CD14-positive monocyte (primary cell): ENCODE data around the gene HTR1A. TPM values are rescaled to one million over a fixed set of nuclear protein-coding genes. Genes with fewer than 3 reads are reported as not detected.

Experiments
- DNase-seq, 3 donors: peaks; one replicate each; pipeline ENCODE4 v3.0.0-alpha.2; 2011 to 2022
- H2AFZ ChIP-seq: 2 replicates; pipeline ENCODE4 v1.6.0; 2012; ENCODE audit warnings: mild to moderate bottlenecking, low read depth, low read length, inconsistent platforms; ENCODE audit not compliant: insufficient read depth, poor library complexity, severe bottlenecking
- H3K27ac ChIP-seq, 2 donors: 1 replicate in 1 of 2; 2 replicates in 1 of 2; pipeline ENCODE4 v1.5.1; 2012 to 2013; ENCODE audit warnings: low read length in 2 of 2, control low read depth in 1 of 2, inconsistent platforms in 1 of 2, low read depth in 1 of 2, mild to moderate bottlenecking in 1 of 2
- H3K27me3 ChIP-seq, 2 donors: one replicate each; pipeline versions ENCODE4 v1.6.0 to v1.6.1; 2011 to 2013; ENCODE audit warnings: low read length in 2 of 2; ENCODE audit not compliant: control insufficient read depth in 2 of 2, insufficient read depth in 2 of 2
- H3K36me3 ChIP-seq, 2 donors: replicated peaks in 1 of 2; 1 replicate in 1 of 2; 2 replicates in 1 of 2; pipeline versions ENCODE4 v1.5.1 to v1.6.1; 2012 to 2013; ENCODE audit warnings: low read length in 2 of 2, control low read depth in 1 of 2, inconsistent platforms in 1 of 2, mild to moderate bottlenecking in 1 of 2; ENCODE audit not compliant: insufficient read depth in 2 of 2, control insufficient read depth in 1 of 2
- H3K4me1 ChIP-seq, 2 donors: 1 replicate in 1 of 2; 2 replicates in 1 of 2; pipeline versions ENCODE4 v1.5.1 to v1.6.1; 2012 to 2013; ENCODE audit warnings: low read length in 2 of 2, control low read depth in 1 of 2, inconsistent platforms in 1 of 2, mild to moderate bottlenecking in 1 of 2, moderate library complexity in 1 of 2; ENCODE audit not compliant: insufficient read depth in 2 of 2, control insufficient read depth in 1 of 2
- H3K4me2 ChIP-seq: replicated peaks from 2 replicates; pipeline ENCODE3; 2012; ENCODE audit warnings: low read length, moderate library complexity, mild to moderate bottlenecking; ENCODE audit not compliant: poor library complexity, severe bottlenecking; ENCODE audit errors: extremely low read depth
- H3K4me3 ChIP-seq, 3 experiments: fragments of 200-600 bp in 1 of 3; sonication (generic) in 1 of 3; replicated peaks in 1 of 3; 1 replicate in 2 of 3; 2 replicates in 1 of 3; pipeline ENCODE4 v1.5.1; 2011 to 2013; ENCODE audit warnings: low read length in 3 of 3, mild to moderate bottlenecking in 3 of 3, control low read depth in 2 of 3, low read depth in 2 of 3, inconsistent platforms in 1 of 3, moderate library complexity in 1 of 3
- H3K79me2 ChIP-seq: 2 replicates; pipeline ENCODE4 v1.6.0; 2012; ENCODE audit warnings: mild to moderate bottlenecking, control low read depth, inconsistent platforms, low read length, moderate library complexity; ENCODE audit not compliant: insufficient read depth
- H3K9ac ChIP-seq: 2 replicates; pipeline ENCODE4 v1.6.0; 2017; ENCODE audit warnings: low read length, mild to moderate bottlenecking; ENCODE audit not compliant: insufficient read depth, poor library complexity, severe bottlenecking
- H3K9me3 ChIP-seq, 2 donors: replicated peaks in 1 of 2; 1 replicate in 1 of 2; 2 replicates in 1 of 2; pipeline versions ENCODE4 v1.5.1 to v1.6.1; 2012 to 2013; ENCODE audit warnings: low read length in 2 of 2, control low read depth in 1 of 2; ENCODE audit not compliant: control insufficient read depth in 1 of 2, insufficient read depth in 1 of 2
- H4K20me1 ChIP-seq: 2 replicates; pipeline ENCODE4 v1.6.0; 2012; ENCODE audit warnings: mild to moderate bottlenecking, low read length, control low read depth, moderate library complexity; ENCODE audit not compliant: insufficient read depth
- H3K27ac Mint-ChIP-seq, 7 donors: one replicate each; pipeline ENCODE4 v1.8.0; 2020; ENCODE audit warnings: mild to moderate bottlenecking in 7 of 7, mixed read lengths in 7 of 7, moderate library complexity in 6 of 7, inconsistent platforms in 2 of 7
- H3K27me3 Mint-ChIP-seq, 3 donors: one replicate each; pipeline ENCODE4 v1.8.0; 2021 to 2022; ENCODE audit warnings: low read depth in 3 of 3, mild to moderate bottlenecking in 3 of 3, mixed read lengths in 3 of 3, moderate library complexity in 3 of 3, inconsistent platforms in 1 of 3
- H3K36me3 Mint-ChIP-seq, 2 donors: one replicate each; pipeline ENCODE4 v1.8.0; 2020; ENCODE audit warnings: mixed read lengths in 2 of 2, inconsistent platforms in 1 of 2, mild to moderate bottlenecking in 1 of 2
- H3K4me1 Mint-ChIP-seq: one replicate; pipeline ENCODE4 v1.8.0; 2020; ENCODE audit warnings: mild to moderate bottlenecking, mixed read lengths
- H3K4me3 Mint-ChIP-seq, 2 donors: one replicate each; pipeline ENCODE4 v1.8.0; 2020; ENCODE audit warnings: mild to moderate bottlenecking in 2 of 2, mixed read lengths in 2 of 2, moderate library complexity in 1 of 2
- H3K9me3 Mint-ChIP-seq, 7 donors: one replicate each; pipeline ENCODE4 v1.8.0; 2020 to 2022; ENCODE audit warnings: mixed read lengths in 7 of 7, mild to moderate bottlenecking in 6 of 7, moderate library complexity in 6 of 7, inconsistent platforms in 2 of 7
- WGBS: methylation state at CpG from one replicate; pipeline ENCODE4 v1.1.5; 2013; ENCODE audit warnings: missing lambda C conversion rate; ENCODE audit not compliant: insufficient coverage; 5-methylcytosine and 5-hydroxymethylcytosine counted together
- intact Hi-C, 2 donors: fragments of 100-400 bp; cut with micrococcal nuclease; formaldehyde crosslinking; loops; one replicate each; pipeline versions ENCODE4 v1.15.0 to v1.15.1; 2023
- polyA plus RNA-seq, 3 donors: library from polyadenylated mRNA; depleted of rRNA in 1 of 3; unstranded in 2 of 3; stranded (reverse) in 1 of 3; fragments of 300-500 nt in 2 of 3; fragments of >200 nt in 1 of 3; fragmentation: Illumina TruSeq in 2 of 3; gene quantifications; 1 replicate in 2 of 3; 2 replicates in 1 of 3; pipeline ENCODE4 v1.2.3, GENCODE V29; 2012 to 2021
- TF ChIP-seq, protein P1 (sequence below): fragments of 200-600 bp; IDR thresholded peaks from one replicate; pipeline ENCODE4 v1.8.0; 2022; ENCODE audit warnings: antibody characterized with exemption, mild to moderate bottlenecking

The HTR1A gene
- polyA plus RNA-seq, 3 donors, result not detected

DNA sequence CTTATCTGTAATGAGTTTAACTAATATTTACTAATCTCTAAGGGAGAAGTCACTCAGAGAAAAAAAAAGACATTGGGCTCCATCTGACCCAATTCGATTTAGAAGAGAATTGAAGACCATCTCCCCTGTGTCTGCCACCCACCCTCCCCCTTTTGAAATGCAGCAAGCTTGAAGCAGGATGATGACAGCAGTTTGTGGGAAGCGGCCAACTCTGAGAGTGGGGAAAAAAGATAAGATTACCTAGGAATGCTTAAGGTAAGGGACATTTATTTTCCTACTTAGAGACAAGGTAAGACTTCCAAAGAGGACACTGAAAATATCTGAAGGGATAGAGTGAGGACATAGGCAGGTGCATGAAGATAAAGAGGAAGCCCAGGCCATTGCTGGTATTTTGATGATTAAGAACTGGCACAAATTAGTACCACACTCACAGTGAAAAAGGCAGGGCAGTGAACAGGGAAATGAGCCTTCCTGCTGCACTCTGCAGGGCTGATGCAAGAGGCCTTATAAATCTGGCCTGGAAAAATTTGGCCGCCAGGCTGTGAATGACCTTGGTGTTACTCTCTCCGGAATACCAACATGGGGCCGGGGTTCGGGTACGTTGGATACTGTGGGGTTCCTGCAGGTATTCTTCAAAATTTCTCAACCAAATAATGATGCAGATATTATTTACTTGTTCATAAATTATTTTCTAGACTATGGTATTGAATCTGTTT is 42.3 kb downstream of the HTR1A start:
- DNase-seq, result no peak
- Histone ChIP-seq H3K27ac (no peak overlapping the region), H3K9ac (no peak overlapping the region), H4K20me1 (no peaks in the 10 kb centered on the region), H3K4me3 (no peak overlapping the region), H3K27me3 (no peaks in the 10 kb centered on the region), H3K4me1 (no peaks in the 10 kb centered on the region), H3K79me2 (no peaks in the 10 kb centered on the region), H3K36me3 (no peaks in the 10 kb centered on the region), H3K4me2 (no peak overlapping the region), H2AFZ (no peak overlapping the region), H3K9me3 (peaks cover 0 to 8% of the 10 kb centered on the region in 2 donors)
- H3K27me3 Mint-ChIP-seq, result no peaks in the 10 kb centered on the region
- whole genome bisulfite sequencing, result 100% methylated on average over 1 of the region's 7 CpGs
- intact Hi-C loops, result no loop called here
- no peak overlapping the region for H3K27ac Mint-ChIP-seq
- peaks cover 0 to 6% (median 2%) of the 10 kb centered on the region in 7 donors for H3K9me3 Mint-ChIP-seq
- TF ChIP-seq, protein P1, sequence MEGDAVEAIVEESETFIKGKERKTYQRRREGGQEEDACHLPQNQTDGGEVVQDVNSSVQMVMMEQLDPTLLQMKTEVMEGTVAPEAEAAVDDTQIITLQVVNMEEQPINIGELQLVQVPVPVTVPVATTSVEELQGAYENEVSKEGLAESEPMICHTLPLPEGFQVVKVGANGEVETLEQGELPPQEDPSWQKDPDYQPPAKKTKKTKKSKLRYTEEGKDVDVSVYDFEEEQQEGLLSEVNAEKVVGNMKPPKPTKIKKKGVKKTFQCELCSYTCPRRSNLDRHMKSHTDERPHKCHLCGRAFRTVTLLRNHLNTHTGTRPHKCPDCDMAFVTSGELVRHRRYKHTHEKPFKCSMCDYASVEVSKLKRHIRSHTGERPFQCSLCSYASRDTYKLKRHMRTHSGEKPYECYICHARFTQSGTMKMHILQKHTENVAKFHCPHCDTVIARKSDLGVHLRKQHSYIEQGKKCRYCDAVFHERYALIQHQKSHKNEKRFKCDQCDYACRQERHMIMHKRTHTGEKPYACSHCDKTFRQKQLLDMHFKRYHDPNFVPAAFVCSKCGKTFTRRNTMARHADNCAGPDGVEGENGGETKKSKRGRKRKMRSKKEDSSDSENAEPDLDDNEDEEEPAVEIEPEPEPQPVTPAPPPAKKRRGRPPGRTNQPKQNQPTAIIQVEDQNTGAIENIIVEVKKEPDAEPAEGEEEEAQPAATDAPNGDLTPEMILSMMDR, result no peak
- H3K4me3 Mint-ChIP-seq, result no peak overlapping the region
- H3K36me3 Mint-ChIP-seq, result no peaks in the 10 kb centered on the region
- H3K4me1 Mint-ChIP-seq, result no peaks in the 10 kb centered on the region

DNA sequence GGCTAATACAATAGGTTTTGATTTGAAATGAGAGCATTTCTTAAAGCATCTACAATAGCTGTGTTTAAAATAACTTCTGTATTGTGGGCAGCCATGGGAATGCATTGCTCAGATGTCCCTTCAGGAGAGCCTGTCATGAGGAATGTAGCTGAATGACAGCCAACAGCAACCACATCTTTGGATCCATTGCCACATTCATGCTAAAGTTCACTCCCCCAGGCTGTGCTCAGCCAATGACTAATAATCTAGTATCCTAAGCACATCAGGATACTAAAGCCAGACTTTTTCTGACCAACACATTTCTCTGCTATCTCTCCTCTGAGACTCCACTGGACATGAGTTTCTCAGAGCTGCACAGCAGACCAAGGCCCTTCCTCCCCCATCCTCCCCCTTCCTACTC is 45.5 kb downstream of the HTR1A start:
- H4K20me1 ChIP-seq, result no peaks in the 10 kb centered on the region
- no peaks in the 10 kb centered on the region for H3K27me3 Mint-ChIP-seq
- no peaks in the 10 kb centered on the region for H3K36me3 ChIP-seq
- peaks cover 1 to 9% (median 4%) of the 10 kb centered on the region in 7 donors for H3K9me3 Mint-ChIP-seq
- no peak overlapping the region for H3K4me3 ChIP-seq
- no peak for DNase-seq
- no peaks in the 10 kb centered on the region for H3K36me3 Mint-ChIP-seq
- no peaks in the 10 kb centered on the region for H3K4me1 Mint-ChIP-seq
- H3K79me2 ChIP-seq, result no peaks in the 10 kb centered on the region
- H3K4me3 Mint-ChIP-seq, result no peak overlapping the region
- no peak overlapping the region for H3K27ac ChIP-seq
- peaks cover 0 to 7% of the 10 kb centered on the region in 2 donors for H3K9me3 ChIP-seq
- intact Hi-C loops, result no loop called here
- H3K4me2 ChIP-seq, result no peak overlapping the region
- H3K4me1 ChIP-seq, result no peaks in the 10 kb centered on the region
- H3K27ac Mint-ChIP-seq, result no peak overlapping the region
- H3K27me3 ChIP-seq, result no peaks in the 10 kb centered on the region
- TF ChIP-seq, protein P1, result no peak
- no peak overlapping the region for H3K9ac ChIP-seq
- no peak overlapping the region for H2AFZ ChIP-seq
